SH-SY5Y (cell line): ENCODE measurements around the gene PITPNM2.

Experiments used
- GATA2 ChIP-seq: IDR thresholded peaks from 2 replicates; pipeline ENCODE4 v1.6.1; 2011; ENCODE audit warnings: mild to moderate bottlenecking, low read depth, low read length
- GATA3 ChIP-seq: IDR thresholded peaks from 2 replicates; pipeline ENCODE4 v1.6.1; 2011; ENCODE audit warnings: low read depth, mild to moderate bottlenecking, low read length, moderate library complexity

Gene PITPNM2

GRCh38 chr12:123135688-123136087 is 15.2 kb downstream of the PITPNM2 start:
- no peak for TF ChIP-seq GATA2
- no peak for TF ChIP-seq GATA3

- TF ChIP-seq GATA2, result no peak
- no peak for TF ChIP-seq GATA3
Measured at GRCh38 chr12:123134826-123135225, 16.1 kb downstream of the PITPNM2 start.

- TF ChIP-seq GATA3, result no peak
- TF ChIP-seq GATA2, result no peak
Measured at GRCh38 chr12:123134271-123134671, 16.6 kb downstream of the PITPNM2 start.

GRCh38 chr12:123133701-123134100 is 17.2 kb downstream of the PITPNM2 start:
- TF ChIP-seq GATA3, result no peak
- no peak for TF ChIP-seq GATA2

GRCh38 chr12:123132951-123133619 is 17.8 kb downstream of the PITPNM2 start:
- TF ChIP-seq GATA3, result no peak
- no peak for TF ChIP-seq GATA2

- TF ChIP-seq GATA3, result no peak
- no peak for TF ChIP-seq GATA2
Measured at GRCh38 chr12:123131879-123132402, 18.9 kb downstream of the PITPNM2 start.

GRCh38 chr12:123131291-123131832 is 19.5 kb downstream of the PITPNM2 start:
- TF ChIP-seq GATA3, result no peak
- TF ChIP-seq GATA2, result no peak

- TF ChIP-seq GATA3 (no peak), GATA2 (no peak)
Measured at GRCh38 chr12:123129621-123130020, 21.3 kb downstream of the PITPNM2 start.

GRCh38 chr12:123127182-123127495 is 23.8 kb downstream of the PITPNM2 start:
- no peak for TF ChIP-seq GATA3
- TF ChIP-seq GATA2, result no peak

- TF ChIP-seq GATA2, result no peak
- no peak for TF ChIP-seq GATA3
Measured at GRCh38 chr12:123126294-123127181, 24.4 kb downstream of the PITPNM2 start.

GRCh38 chr12:123122626-123123025 is 28.3 kb downstream of the PITPNM2 start:
- TF ChIP-seq GATA2, result no peak
- TF ChIP-seq GATA3, result no peak

GRCh38 chr12:123121670-123122069 is 29.2 kb downstream of the PITPNM2 start:
- TF ChIP-seq GATA3 (no peak), GATA2 (no peak)

GRCh38 chr12:123120452-123121166 is 30.3 kb downstream of the PITPNM2 start:
- TF ChIP-seq GATA2 (no peak), GATA3 (no peak)

GRCh38 chr12:123119808-123120207 is 31.1 kb downstream of the PITPNM2 start:
- TF ChIP-seq GATA3 (no peak), GATA2 (no peak)
